Mesenchymal stem cell (in vitro differentiated cells and primary cell): ENCODE data around the gene TMEM182.

Experiments used
- DNase-seq: peaks from one replicate; pipeline ENCODE4 v3.0.0-alpha.2; 2013
- H2AFZ ChIP-seq: one replicate; pipeline ENCODE4 v1.6.1; 2013; ENCODE audit warnings: low read depth, mild to moderate bottlenecking, control low read depth, inconsistent platforms, low read length, moderate library complexity
- H2AK5ac ChIP-seq: 2 replicates; pipeline ENCODE4 v1.6.1; 2013; ENCODE audit warnings: low read length, moderate library complexity, mild to moderate bottlenecking, inconsistent platforms; ENCODE audit not compliant: severe bottlenecking
- H2BK120ac ChIP-seq: one replicate; pipeline ENCODE4 v1.6.1; 2013; ENCODE audit warnings: low read depth, mild to moderate bottlenecking, inconsistent platforms, low read length, moderate library complexity
- H2BK12ac ChIP-seq, 2 experiments: one replicate each; pipeline ENCODE4 v1.6.1; 2013; ENCODE audit warnings: inconsistent platforms in 2 of 2, low read length in 2 of 2, mild to moderate bottlenecking in 2 of 2, moderate library complexity in 2 of 2, control low read depth in 1 of 2
- H2BK15ac ChIP-seq: one replicate; pipeline ENCODE4 v1.6.1; 2013; ENCODE audit warnings: mild to moderate bottlenecking, low read depth, inconsistent platforms; ENCODE audit not compliant: poor library complexity, severe bottlenecking
- H2BK5ac ChIP-seq: 2 replicates; pipeline ENCODE4 v1.6.1; 2013; ENCODE audit warnings: low read depth, mild to moderate bottlenecking, low read length, control low read depth, inconsistent platforms; ENCODE audit not compliant: poor library complexity, severe bottlenecking
- H3K14ac ChIP-seq, 2 experiments: one replicate each; pipeline ENCODE4 v1.6.1; 2013; ENCODE audit warnings: inconsistent platforms in 2 of 2, low read length in 2 of 2, control low read depth in 1 of 2, mild to moderate bottlenecking in 1 of 2, moderate library complexity in 1 of 2
- H3K18ac ChIP-seq, 2 experiments: one replicate each; pipeline ENCODE4 v1.6.1; 2013; ENCODE audit warnings: inconsistent platforms in 2 of 2, low read length in 2 of 2, control low read depth in 1 of 2, low read depth in 1 of 2, mild to moderate bottlenecking in 1 of 2
- H3K23ac ChIP-seq, 2 experiments: one replicate each; pipeline ENCODE4 v1.6.1; 2013; ENCODE audit warnings: inconsistent platforms in 2 of 2, low read length in 2 of 2, mild to moderate bottlenecking in 2 of 2, moderate library complexity in 2 of 2, control low read depth in 1 of 2
- H3K27ac ChIP-seq: 2 replicates; pipeline ENCODE4 v1.5.1; 2013; ENCODE audit warnings: mild to moderate bottlenecking, moderate library complexity, low read length, control low read depth, inconsistent platforms; ENCODE audit not compliant: poor library complexity, severe bottlenecking
- H3K27me3 ChIP-seq, 2 experiments: 2 replicates each; pipeline versions ENCODE4 v1.6.1 to v1.7.0; 2013; ENCODE audit warnings: low read length in 2 of 2, mild to moderate bottlenecking in 2 of 2, moderate library complexity in 2 of 2, control low read depth in 1 of 2, inconsistent platforms in 1 of 2; ENCODE audit not compliant: control insufficient read depth in 1 of 2, insufficient read depth in 1 of 2
- H3K36me3 ChIP-seq, 2 experiments: 2 replicates each; pipeline versions ENCODE4 v1.6.1 to v1.7.0; 2013; ENCODE audit warnings: low read length in 2 of 2, control low read depth in 1 of 2, inconsistent platforms in 1 of 2, low read depth in 1 of 2, mild to moderate bottlenecking in 1 of 2; ENCODE audit not compliant: insufficient read depth in 2 of 2, control insufficient read depth in 1 of 2
- H3K4ac ChIP-seq, 2 experiments: one replicate each; pipeline ENCODE4 v1.6.1; 2013; ENCODE audit warnings: inconsistent platforms in 2 of 2, low read length in 2 of 2, mild to moderate bottlenecking in 2 of 2, moderate library complexity in 2 of 2, control low read depth in 1 of 2, low read depth in 1 of 2
- H3K4me1 ChIP-seq: 2 replicates; pipeline ENCODE4 v1.6.1; 2013; ENCODE audit warnings: low read depth, low read length, control low read depth; ENCODE audit not compliant: control insufficient read depth, insufficient read depth
- H3K4me2 ChIP-seq: 2 replicates; pipeline ENCODE4 v1.6.1; 2013; ENCODE audit warnings: low read length, mild to moderate bottlenecking, inconsistent platforms; ENCODE audit not compliant: poor library complexity, severe bottlenecking
- H3K4me3 ChIP-seq, 2 experiments: 2 replicates each; pipeline versions ENCODE4 v1.5.1 to v1.7.0; 2013; ENCODE audit warnings: low read length in 2 of 2, mild to moderate bottlenecking in 2 of 2, control low read depth in 1 of 2, low read depth in 1 of 2; ENCODE audit not compliant: insufficient read depth in 1 of 2
- H3K79me1 ChIP-seq: replicated peaks from 2 replicates; pipeline ENCODE4 v1.6.1; 2013; ENCODE audit warnings: mild to moderate bottlenecking, control low read depth, low read length, inconsistent platforms; ENCODE audit not compliant: poor library complexity, severe bottlenecking
- H3K9ac ChIP-seq: 2 replicates; pipeline ENCODE4 v1.7.0; 2013; ENCODE audit warnings: mild to moderate bottlenecking, low read length, moderate library complexity
- H3K9me3 ChIP-seq: 2 replicates; pipeline ENCODE4 v1.7.0; 2013; ENCODE audit warnings: mild to moderate bottlenecking, low read length; ENCODE audit not compliant: control insufficient read depth
- H4K8ac ChIP-seq: one replicate; pipeline ENCODE4 v1.6.1; 2013; ENCODE audit warnings: inconsistent platforms, mild to moderate bottlenecking, low read length, moderate library complexity
- H4K91ac ChIP-seq: one replicate; pipeline ENCODE4 v1.6.1; 2013; ENCODE audit warnings: mild to moderate bottlenecking, low read length, inconsistent platforms
- WGBS: methylation state at CpG from one replicate; pipeline ENCODE4 v1.1.7; 2013; ENCODE audit warnings: mixed read lengths; 5-methylcytosine and 5-hydroxymethylcytosine counted together

TMEM182 gene

GRCh38 chr2:102803897-102804217 lies 42.0 kb downstream of the TMEM182 start:
- H2AK5ac ChIP-seq, result no peak overlapping the region
- no peak overlapping the region for H3K27ac ChIP-seq
- no peak overlapping the region for H2BK15ac ChIP-seq
- H3K27me3 ChIP-seq, result no peaks in the 10 kb centered on the region
- no peak overlapping the region for H3K23ac ChIP-seq
- H3K9ac ChIP-seq, result no peak overlapping the region
- no peak for DNase-seq
- no peak overlapping the region for H3K4ac ChIP-seq
- WGBS, result 91% methylated on average over 4 of the region's 5 CpGs
- H2AFZ ChIP-seq, result no peak overlapping the region
- peak overlapping the region in 1 of 2 experiments; percentile 9 for H3K14ac ChIP-seq
- peaks cover 24% of the 10 kb centered on the region for H3K9me3 ChIP-seq
- peaks cover 2% of the 10 kb centered on the region for H3K4me1 ChIP-seq
- no peak overlapping the region for H3K4me2 ChIP-seq
- no peak overlapping the region for H2BK5ac ChIP-seq
- peak overlapping the region in 1 of 2 experiments; percentile 19 for H3K4me3 ChIP-seq
- H2BK12ac ChIP-seq, result no peak overlapping the region
- H4K8ac ChIP-seq, result no peak overlapping the region
- peaks cover 0 to 14% of the 10 kb centered on the region in 2 experiments for H3K36me3 ChIP-seq
- no peak overlapping the region for H4K91ac ChIP-seq
- H2BK120ac ChIP-seq, result no peak overlapping the region
- no peaks in the 10 kb centered on the region for H3K79me1 ChIP-seq
- no peak overlapping the region for H3K18ac ChIP-seq

DNA sequence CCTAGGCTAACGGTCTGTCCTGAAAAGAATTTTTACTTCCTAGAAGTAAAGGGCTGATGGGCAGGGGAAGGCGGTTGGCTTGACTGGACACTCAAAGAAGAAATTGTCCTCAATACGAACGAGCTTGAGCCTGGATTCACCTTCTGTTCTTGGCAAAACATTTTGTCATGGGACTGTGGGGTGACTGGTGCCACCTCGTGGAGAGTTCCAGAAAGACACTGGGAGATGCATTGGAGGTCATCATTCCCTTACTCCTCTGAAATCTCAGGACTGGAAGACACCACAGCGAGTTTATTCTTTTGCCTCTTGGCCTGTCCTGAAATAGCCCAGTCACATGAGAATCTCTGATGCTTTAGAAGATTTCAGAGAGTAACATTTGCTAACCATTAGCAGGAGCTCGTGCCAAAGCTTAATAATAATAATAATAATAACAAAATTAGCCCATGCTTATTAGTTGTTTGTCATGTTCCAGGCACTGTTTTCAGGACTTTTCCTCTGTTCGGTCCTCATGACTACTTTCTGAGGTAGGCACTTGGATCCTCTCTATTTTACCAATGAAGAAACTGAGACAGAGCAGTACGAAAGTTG lies 44.5 kb downstream of the TMEM182 start:
- 37% methylated on average over 7 of the region's 9 CpGs for WGBS
- H3K9me3 ChIP-seq, result peaks cover 7% of the 10 kb centered on the region
- DNase-seq, result peak; percentile 69

DNA sequence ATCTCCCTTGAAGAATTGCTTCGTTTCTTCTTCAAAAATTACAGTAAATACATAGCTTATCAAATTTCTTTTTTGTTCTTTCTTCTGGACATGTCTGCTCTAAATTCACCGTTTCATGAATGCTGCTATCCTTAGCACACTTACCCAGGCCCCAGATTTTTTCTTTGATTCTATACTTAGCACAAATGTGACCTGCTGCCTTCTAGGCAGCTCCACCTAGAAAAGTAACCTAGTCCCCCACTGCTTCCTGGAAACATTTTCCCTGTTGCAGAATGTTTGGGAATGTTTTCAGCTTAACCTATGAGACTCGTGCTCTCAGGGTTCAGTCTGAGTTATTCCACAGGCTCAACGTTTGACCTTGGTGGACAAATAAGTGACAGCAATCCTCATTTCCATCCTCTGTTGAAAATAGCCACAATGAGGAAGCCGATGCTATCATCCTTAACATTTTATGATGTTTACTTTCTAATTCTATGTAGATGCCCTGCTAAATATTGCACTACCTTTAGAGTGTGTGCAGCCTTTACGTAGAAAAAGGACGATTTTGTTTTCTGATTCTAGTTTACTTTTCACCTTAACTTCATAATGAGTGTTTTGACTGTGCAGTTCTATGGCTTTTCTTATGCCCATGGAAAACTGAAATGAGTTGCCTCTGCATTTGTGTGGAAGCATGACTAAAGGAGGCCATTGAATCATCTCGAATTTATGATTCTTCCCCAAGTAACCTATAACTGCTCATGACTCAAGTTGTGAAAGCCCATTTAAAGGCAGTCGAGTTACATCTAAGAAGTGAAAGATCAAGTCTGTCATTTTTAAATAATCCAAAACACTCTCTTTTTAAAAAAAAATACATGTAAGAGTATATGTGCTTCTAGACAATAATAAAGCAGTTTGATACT lies 47.7 kb downstream of the TMEM182 start:
- Histone ChIP-seq H3K9ac (no peak overlapping the region), H3K36me3 (no peaks in the 10 kb centered on the region), H3K14ac (no peak overlapping the region), H4K8ac (no peak overlapping the region), H3K18ac (no peak overlapping the region), H2AFZ (no peak overlapping the region), H3K4ac (no peak overlapping the region), H3K27me3 (no peaks in the 10 kb centered on the region), H3K4me2 (no peak overlapping the region), H3K23ac (no peak overlapping the region), H2BK15ac (no peak overlapping the region), H3K79me1 (no peaks in the 10 kb centered on the region), H4K91ac (no peak overlapping the region), H2BK120ac (no peak overlapping the region), H3K4me1 (no peaks in the 10 kb centered on the region), H2BK12ac (no peak overlapping the region), H2BK5ac (no peak overlapping the region), H3K9me3 (no peaks in the 10 kb centered on the region), H3K4me3 (no peak overlapping the region), H2AK5ac (no peak overlapping the region), H3K27ac (no peak overlapping the region)
- no peak for DNase-seq
- WGBS, result 74% methylated on average over 8 of the region's 9 CpGs

More for the DNA sequence above, 44.5 kb downstream of the TMEM182 start:
- no peak overlapping the region for H2BK5ac ChIP-seq
- no peaks in the 10 kb centered on the region for H3K79me1 ChIP-seq
- no peak overlapping the region for H3K4me3 ChIP-seq
- no peaks in the 10 kb centered on the region for H3K27me3 ChIP-seq
- peak overlapping the region; percentile 70 for H3K9ac ChIP-seq
- no peak overlapping the region for H3K27ac ChIP-seq
- no peak overlapping the region for H2AK5ac ChIP-seq
- H3K4ac ChIP-seq, result no peak overlapping the region
- no peak overlapping the region for H3K4me2 ChIP-seq
- H2BK15ac ChIP-seq, result no peak overlapping the region
- no peak overlapping the region for H2BK120ac ChIP-seq
- no peak overlapping the region for H4K91ac ChIP-seq
- no peak overlapping the region for H3K18ac ChIP-seq
- H2AFZ ChIP-seq, result no peak overlapping the region
- H3K4me1 ChIP-seq, result peaks cover 2% of the 10 kb centered on the region
- H3K36me3 ChIP-seq, result peaks cover 0 to 14% of the 10 kb centered on the region in 2 experiments
- H3K23ac ChIP-seq, result no peak overlapping the region
- no peak overlapping the region for H4K8ac ChIP-seq
- no peak overlapping the region for H3K14ac ChIP-seq
- no peak overlapping the region for H2BK12ac ChIP-seq

GRCh38 chr2:102815285-102815684 lies 53.5 kb downstream of the TMEM182 start:
- no peaks in the 10 kb centered on the region for H3K9me3 ChIP-seq
- no peak overlapping the region for H4K8ac ChIP-seq
- no peak overlapping the region for H3K4me2 ChIP-seq
- no peak overlapping the region for H3K4me3 ChIP-seq
- no peak overlapping the region for H3K4ac ChIP-seq
- H2BK15ac ChIP-seq, result no peak overlapping the region
- no peak overlapping the region for H2AK5ac ChIP-seq
- no peak for DNase-seq
- no peak overlapping the region for H4K91ac ChIP-seq
- H3K79me1 ChIP-seq, result no peaks in the 10 kb centered on the region
- no peak overlapping the region for H2AFZ ChIP-seq
- no peak overlapping the region for H3K9ac ChIP-seq
- H3K27me3 ChIP-seq, result no peaks in the 10 kb centered on the region
- H2BK5ac ChIP-seq, result no peak overlapping the region
- no peak overlapping the region for H3K27ac ChIP-seq
- H3K23ac ChIP-seq, result no peak overlapping the region
- H2BK12ac ChIP-seq, result no peak overlapping the region
- H3K14ac ChIP-seq, result no peak overlapping the region
- H2BK120ac ChIP-seq, result no peak overlapping the region
- no CpG with 5 or more reads among the region's 2 CpGs for WGBS
- no peak overlapping the region for H3K18ac ChIP-seq
- H3K4me1 ChIP-seq, result no peaks in the 10 kb centered on the region
- H3K36me3 ChIP-seq, result no peaks in the 10 kb centered on the region
